Upper lobe of right lung (tissue), 1 donor: ENCODE results near the gene MRPL9. TPM values are rescaled to one million over a fixed set of nuclear protein-coding genes. Genes with fewer than 3 reads are reported as not detected.

Source experiments
- ATAC-seq: fragments of 200-7000 bp; cut with Tn5 transposase; one replicate; pipeline ENCODE4 v1.9.1; 2020; ENCODE audit warnings: mild to moderate bottlenecking, moderate library complexity
- DNase-seq: peaks from one replicate; pipeline ENCODE4 v3.0.0-alpha.2; 2020
- H3K27ac ChIP-seq: fragments of 200-600 bp; one replicate; pipeline ENCODE4 v1.8.0; 2022
- H3K27me3 ChIP-seq: fragments of 200-600 bp; one replicate; pipeline ENCODE4 v1.8.0; 2022; ENCODE audit warnings: mild to moderate bottlenecking
- H3K36me3 ChIP-seq: fragments of 200-600 bp; one replicate; pipeline ENCODE4 v1.8.0; 2022
- H3K4me1 ChIP-seq: fragments of 200-600 bp; one replicate; pipeline ENCODE4 v1.8.0; 2022
- H3K4me3 ChIP-seq: fragments of 200-600 bp; one replicate; pipeline ENCODE4 v1.8.0; 2022; ENCODE audit warnings: mild to moderate bottlenecking
- H3K9me3 ChIP-seq: fragments of 200-600 bp; one replicate; pipeline ENCODE4 v1.8.0; 2022
- CTCF ChIP-seq: fragments of 200-600 bp; IDR thresholded peaks from one replicate; pipeline ENCODE4 v1.8.0; 2022; ENCODE audit warnings: antibody characterized with exemption
- intact Hi-C: fragments of 100-400 bp; cut with DNase I; formaldehyde crosslinking; loops from one replicate; pipeline ENCODE4 v1.11.0; 2022
- total RNA-seq: library from RNA; stranded (reverse); fragmentation: NEBNext Ultra II Directional; extraction: Animal tissue kit (Norgen Biotek cat#: 25700); gene quantifications from one replicate; pipeline ENCODE4 v1.2.1, GENCODE V29; 2021
- donor health status: DM: no; HTN: yes; CAD: no; lungs with severe emphysema.

MRPL9 gene
- total RNA-seq, 1 donor from 2014 or later: 54.6 TPM

GRCh38 chr1:151715726-151716404 lies 47.4 kb downstream of the MRPL9 start:
- ATAC-seq (no peak), DNase-seq (no peak)
- no peak overlapping the region for H3K27ac ChIP-seq
- intact Hi-C loops: no loop called here
- peaks cover 16% of the 10 kb centered on the region for H3K4me1 ChIP-seq
- no peak for TF ChIP-seq CTCF
- H3K4me3 ChIP-seq: no peak overlapping the region
- no peaks in the 10 kb centered on the region for H3K9me3 ChIP-seq
- no peaks in the 10 kb centered on the region for H3K36me3 ChIP-seq
- peaks cover 21% of the 10 kb centered on the region for H3K27me3 ChIP-seq

- Histone ChIP-seq H3K27ac (no peak overlapping the region), H3K27me3 (peaks cover 26% of the 10 kb centered on the region), H3K9me3 (no peaks in the 10 kb centered on the region), H3K4me3 (no peak overlapping the region), H3K36me3 (no peaks in the 10 kb centered on the region), H3K4me1 (peaks cover 9% of the 10 kb centered on the region)
- DNase-seq (no peak), ATAC-seq (no peak)
- no peak for TF ChIP-seq CTCF
- intact Hi-C loops: no loop called here
These were observed 48.2 kb downstream of the MRPL9 start for GRCh38 chr1:151714820-151715725.

GRCh38 chr1:151713874-151714273 lies 49.4 kb downstream of the MRPL9 start:
- Histone ChIP-seq H3K9me3 (no peaks in the 10 kb centered on the region), H3K27me3 (peaks cover 26% of the 10 kb centered on the region), H3K4me3 (no peak overlapping the region), H3K4me1 (peaks cover 8% of the 10 kb centered on the region), H3K27ac (no peak overlapping the region), H3K36me3 (no peaks in the 10 kb centered on the region)
- no peak for ATAC-seq
- DNase-seq: no peak
- no peak for TF ChIP-seq CTCF
- intact Hi-C loops: no loop called here

GRCh38 chr1:151713044-151713443 lies 50.3 kb downstream of the MRPL9 start:
- Histone ChIP-seq H3K9me3 (no peaks in the 10 kb centered on the region), H3K27ac (no peak overlapping the region), H3K4me1 (peaks cover 8% of the 10 kb centered on the region), H3K4me3 (no peak overlapping the region), H3K36me3 (no peaks in the 10 kb centered on the region), H3K27me3 (peaks cover 26% of the 10 kb centered on the region)
- intact Hi-C loops: no loop called here
- ATAC-seq (peak; percentile 30), DNase-seq (no peak)
- no peak for TF ChIP-seq CTCF

- Histone ChIP-seq H3K36me3 (no peaks in the 10 kb centered on the region), H3K27me3 (peaks cover 21% of the 10 kb centered on the region), H3K9me3 (no peaks in the 10 kb centered on the region), H3K4me1 (peaks cover 1% of the 10 kb centered on the region), H3K27ac (no peak overlapping the region), H3K4me3 (no peak overlapping the region)
- no peak for DNase-seq
- ATAC-seq: no peak
- no peak for TF ChIP-seq CTCF
- intact Hi-C loops: no loop called here
These were observed 51.3 kb downstream of the MRPL9 start for GRCh38 chr1:151711951-151712350.
